Panc1 (cell line): ENCODE results near the gene CCDC60.

Experiments
- CTCF ChIP-seq: fragments of 450-650 bp; IDR thresholded peaks from 2 replicates; pipeline ENCODE4 v1.5.1; 2017; ENCODE audit warnings: mild to moderate bottlenecking
- POLR2AphosphoS5 ChIP-seq: IDR thresholded peaks from 2 replicates; pipeline ENCODE4 v1.6.1; 2012; ENCODE audit warnings: mild to moderate bottlenecking, low read depth, low read length, moderate library complexity

- no peak for TF ChIP-seq CTCF
- no peak for TF ChIP-seq POLR2AphosphoS5
Measured at GRCh38 chr12:119341988-119342387, 7.5 kb downstream of the CCDC60 start.
